B cell (primary cell): Measurements from ENCODE around the gene PCBP3. TPM values are rescaled to one million over a fixed set of nuclear protein-coding genes. Genes with fewer than 3 reads are reported as not detected.
"Not testable (repeated sequence)": the region's sequence is repeated elsewhere in the genome, so short reads cannot be mapped to it uniquely, and the experiment has no call there.

Experiments
- ATAC-seq: fragments of 200-7000 bp; cut with Tn5 transposase; one replicate; pipeline ENCODE4 v1.10.0; 2021; ENCODE audit warnings: low read depth, mild to moderate bottlenecking, moderate number of reproducible peaks, moderate library complexity
- CTCF ChIA-PET: fragments of 350-600 bp; sonication (Branson Sonifier 250); formaldehyde crosslinking; loops from one replicate; lab custom pipeline; 2021; ENCODE audit warnings: antibody characterized with exemption, inconsistent platforms; lab: Charles Lee
- POLR2A ChIA-PET: fragments of 350-600 bp; sonication (Branson Sonifier 250); formaldehyde crosslinking; loops from one replicate; lab custom pipeline; 2021; ENCODE audit warnings: antibody characterized with exemption; lab: Charles Lee
- DNase-seq: peaks from one replicate; pipeline ENCODE4 v3.0.0; 2013
- H2AFZ ChIP-seq: 2 replicates; pipeline ENCODE4 v1.6.1; 2012; ENCODE audit warnings: mild to moderate bottlenecking, low read depth, low read length; ENCODE audit not compliant: insufficient read depth, poor library complexity, severe bottlenecking
- H3K27ac ChIP-seq, 2 donors: 1 replicate in 1 of 2; 2 replicates in 1 of 2; pipeline ENCODE4 v1.5.1; 2012 to 2013; ENCODE audit warnings: low read length in 2 of 2, mild to moderate bottlenecking in 2 of 2, moderate library complexity in 1 of 2
- H3K27me3 ChIP-seq, 4 experiments: fragments of 200-600 bp in 1 of 4; sonication (generic) in 1 of 4; replicated peaks in 1 of 4; 1 replicate in 2 of 4; 2 replicates in 2 of 4; pipeline versions ENCODE4 v1.6.1 to v1.7.0; 2013 to 2016; ENCODE audit warnings: low read length in 3 of 4, mild to moderate bottlenecking in 2 of 4, mixed read lengths in 1 of 4, moderate library complexity in 1 of 4; ENCODE audit not compliant: insufficient read depth in 4 of 4, control insufficient read depth in 3 of 4; ENCODE audit errors: control extremely low read depth in 1 of 4
- H3K36me3 ChIP-seq, 2 experiments: replicated peaks in 1 of 2; 1 replicate in 1 of 2; 2 replicates in 1 of 2; pipeline versions ENCODE4 v1.6.1 to v1.7.1; 2013; ENCODE audit warnings: low read length in 1 of 2; ENCODE audit not compliant: insufficient read depth in 2 of 2, control insufficient read depth in 1 of 2; ENCODE audit errors: control extremely low read depth in 1 of 2, extremely low read depth in 1 of 2
- H3K4me1 ChIP-seq, 2 donors: fragments of 200-600 bp in 1 of 2; sonication (generic) in 1 of 2; 1 replicate in 1 of 2; 2 replicates in 1 of 2; pipeline versions ENCODE4 v1.5.1 to v1.6.1; 2013 to 2017; ENCODE audit warnings: low read length in 2 of 2; ENCODE audit not compliant: control insufficient read depth in 2 of 2, insufficient read depth in 2 of 2
- H3K4me2 ChIP-seq: replicated peaks from 2 replicates; pipeline ENCODE3; 2012; ENCODE audit warnings: mild to moderate bottlenecking, low read depth, low read length; ENCODE audit not compliant: poor library complexity, severe bottlenecking
- H3K4me3 ChIP-seq, 5 experiments: fragments of 200-600 bp in 1 of 5; sonication (generic) in 1 of 5; 1 replicate in 3 of 5; 2 replicates in 2 of 5; pipeline versions ENCODE4 v1.5.1 to v1.7.0; 2011 to 2016; ENCODE audit warnings: low read length in 4 of 5, mild to moderate bottlenecking in 4 of 5, low read depth in 2 of 5, control low read depth in 1 of 5, moderate library complexity in 1 of 5; ENCODE audit not compliant: insufficient read depth in 1 of 5; ENCODE audit errors: control extremely low read depth in 1 of 5, extremely low read depth in 1 of 5
- H3K79me2 ChIP-seq: fragments of 200-600 bp; sonication (generic); one replicate; pipeline ENCODE4 v1.6.0; 2016; ENCODE audit warnings: low read length; ENCODE audit not compliant: control insufficient read depth, insufficient read depth
- H3K9ac ChIP-seq: fragments of 200-600 bp; sonication (generic); 2 replicates; pipeline ENCODE4 v1.6.1; 2017; ENCODE audit warnings: mild to moderate bottlenecking, low read length, moderate library complexity
- H3K9me3 ChIP-seq, 3 donors: one replicate each; pipeline versions ENCODE4 v1.6.1 to v1.7.1; 2013; ENCODE audit warnings: low read length in 2 of 3; ENCODE audit not compliant: control insufficient read depth in 2 of 3, insufficient read depth in 1 of 3; ENCODE audit errors: control extremely low read depth in 1 of 3
- H4K20me1 ChIP-seq: 2 replicates; pipeline ENCODE4 v1.6.0; 2012; ENCODE audit warnings: mild to moderate bottlenecking, low read length; ENCODE audit not compliant: insufficient read depth, control insufficient read depth, poor library complexity, severe bottlenecking
- H3K27ac Mint-ChIP-seq: one replicate; pipeline ENCODE4 v1.8.0; 2021; ENCODE audit warnings: mixed read lengths
- H3K27me3 Mint-ChIP-seq: one replicate; pipeline ENCODE4 v1.8.0; 2021; ENCODE audit warnings: mixed read lengths
- H3K4me1 Mint-ChIP-seq: one replicate; pipeline ENCODE4 v1.8.0; 2021; ENCODE audit warnings: mixed read lengths
- H3K4me3 Mint-ChIP-seq: one replicate; pipeline ENCODE4 v1.8.0; 2021; ENCODE audit warnings: mixed read lengths
- H3K9me3 Mint-ChIP-seq: one replicate; pipeline ENCODE4 v1.8.0; 2022; ENCODE audit warnings: mixed read lengths; ENCODE audit not compliant: insufficient read depth
- EZH2 ChIP-seq: IDR thresholded peaks from 2 replicates; pipeline ENCODE4 v1.6.1; 2012; ENCODE audit warnings: borderline replicate concordance, low read depth, mild to moderate bottlenecking, moderate library complexity, low read length; ENCODE audit not compliant: insufficient read depth, poor library complexity, severe bottlenecking
- WGBS: methylation state at CpG from one replicate; pipeline ENCODE4 v1.1.5; 2013; ENCODE audit warnings: missing lambda C conversion rate; ENCODE audit not compliant: insufficient coverage; 5-methylcytosine and 5-hydroxymethylcytosine counted together
- intact Hi-C: fragments of 100-400 bp; cut with micrococcal nuclease; formaldehyde crosslinking; loops from one replicate; pipeline ENCODE4 v1.10.0; 2022
- polyA plus RNA-seq: library from polyadenylated mRNA; depleted of rRNA; stranded (reverse); fragments of >200 nt; gene quantifications from 2 replicates; pipeline ENCODE4 v1.2.3, GENCODE V29; 2012
- total RNA-seq, 2 donors: library from RNA; stranded (reverse); fragments of 120-200 nt in 1 of 2; gene quantifications; 1 replicate in 1 of 2; 2 replicates in 1 of 2; pipeline versions ENCODE4 v1.2.3 to v1.2.4, GENCODE V29; 2013 to 2022
- TF ChIP-seq, protein P1 (sequence below): fragments of 200-600 bp; IDR thresholded peaks from one replicate; pipeline ENCODE4 v1.8.0; 2022; ENCODE audit warnings: antibody characterized with exemption, mild to moderate bottlenecking

The PCBP3 gene
- total and polyA plus RNA-seq, 2 donors (not counting 1 experiment from before 2014, with no cell fraction given) = 0.45 to 2.7 TPM

DNA sequence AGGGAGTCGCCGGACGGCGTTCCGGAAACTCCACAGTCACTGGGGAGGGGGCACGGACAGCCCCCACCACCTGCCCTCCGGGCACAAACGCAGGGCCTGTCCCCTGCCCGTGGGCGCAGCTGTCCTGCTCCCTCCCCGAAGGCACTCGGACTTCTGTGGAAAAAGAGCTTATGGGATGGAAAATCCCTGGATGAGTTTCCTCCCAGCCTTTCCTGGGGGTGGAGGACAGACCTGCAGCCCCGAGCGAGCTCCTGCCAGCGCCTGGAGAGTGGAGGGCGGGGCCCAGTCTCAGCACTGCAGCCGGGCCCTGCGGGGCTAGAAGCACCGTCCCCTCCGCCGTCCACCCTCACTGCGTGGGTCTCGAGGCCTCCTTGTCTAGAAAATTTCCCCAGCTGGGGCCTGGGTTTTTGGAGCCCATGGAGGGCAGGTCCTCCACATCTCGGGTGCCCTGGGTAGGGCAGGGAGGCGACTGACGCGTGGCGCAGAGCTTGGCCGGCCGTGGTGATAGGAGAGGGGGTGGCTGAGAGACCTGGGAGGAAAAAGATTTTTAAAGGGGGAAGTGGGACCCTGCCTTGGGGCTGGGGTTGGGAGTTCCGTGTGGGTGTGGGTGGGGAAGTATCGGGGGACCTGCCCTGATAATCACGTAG, 331.6 kb downstream of the PCBP3 start:
- Histone ChIP-seq H3K9ac (no peak overlapping the region), H3K4me1 (peaks cover 29 to 35% of the 10 kb centered on the region in 2 donors), H3K27ac (no peak overlapping the region), H3K4me2 (no peak overlapping the region), H3K4me3 (no peak overlapping the region), H4K20me1 (no peaks in the 10 kb centered on the region), H3K36me3 (no peaks in the 10 kb centered on the region), H3K79me2 (no peaks in the 10 kb centered on the region), H3K9me3 (peaks cover 0 to 17% (median 0%) of the 10 kb centered on the region in 3 donors), H3K27me3 (peaks cover 0 to 75% (median 28%) of the 10 kb centered on the region in 4 experiments), H2AFZ (no peak overlapping the region)
- DNase-seq (no peak), ATAC-seq (no peak)
- H3K4me1 Mint-ChIP-seq = peaks cover 10% of the 10 kb centered on the region
- TF ChIP-seq, protein P1, sequence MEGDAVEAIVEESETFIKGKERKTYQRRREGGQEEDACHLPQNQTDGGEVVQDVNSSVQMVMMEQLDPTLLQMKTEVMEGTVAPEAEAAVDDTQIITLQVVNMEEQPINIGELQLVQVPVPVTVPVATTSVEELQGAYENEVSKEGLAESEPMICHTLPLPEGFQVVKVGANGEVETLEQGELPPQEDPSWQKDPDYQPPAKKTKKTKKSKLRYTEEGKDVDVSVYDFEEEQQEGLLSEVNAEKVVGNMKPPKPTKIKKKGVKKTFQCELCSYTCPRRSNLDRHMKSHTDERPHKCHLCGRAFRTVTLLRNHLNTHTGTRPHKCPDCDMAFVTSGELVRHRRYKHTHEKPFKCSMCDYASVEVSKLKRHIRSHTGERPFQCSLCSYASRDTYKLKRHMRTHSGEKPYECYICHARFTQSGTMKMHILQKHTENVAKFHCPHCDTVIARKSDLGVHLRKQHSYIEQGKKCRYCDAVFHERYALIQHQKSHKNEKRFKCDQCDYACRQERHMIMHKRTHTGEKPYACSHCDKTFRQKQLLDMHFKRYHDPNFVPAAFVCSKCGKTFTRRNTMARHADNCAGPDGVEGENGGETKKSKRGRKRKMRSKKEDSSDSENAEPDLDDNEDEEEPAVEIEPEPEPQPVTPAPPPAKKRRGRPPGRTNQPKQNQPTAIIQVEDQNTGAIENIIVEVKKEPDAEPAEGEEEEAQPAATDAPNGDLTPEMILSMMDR = no peak
- TF ChIP-seq EZH2 = no peak
- 13% methylated on average over 30 of the region's 33 CpGs for WGBS
- H3K27me3 Mint-ChIP-seq = peaks cover 32% of the 10 kb centered on the region
- no peaks in the 10 kb centered on the region for H3K9me3 Mint-ChIP-seq
- CTCF ChIA-PET = no interaction called here
- POLR2A ChIA-PET = no interaction called here
- H3K4me3 Mint-ChIP-seq = peak overlapping the region; percentile 18
- no peak overlapping the region for H3K27ac Mint-ChIP-seq
- intact Hi-C loops = no loop called here

DNA sequence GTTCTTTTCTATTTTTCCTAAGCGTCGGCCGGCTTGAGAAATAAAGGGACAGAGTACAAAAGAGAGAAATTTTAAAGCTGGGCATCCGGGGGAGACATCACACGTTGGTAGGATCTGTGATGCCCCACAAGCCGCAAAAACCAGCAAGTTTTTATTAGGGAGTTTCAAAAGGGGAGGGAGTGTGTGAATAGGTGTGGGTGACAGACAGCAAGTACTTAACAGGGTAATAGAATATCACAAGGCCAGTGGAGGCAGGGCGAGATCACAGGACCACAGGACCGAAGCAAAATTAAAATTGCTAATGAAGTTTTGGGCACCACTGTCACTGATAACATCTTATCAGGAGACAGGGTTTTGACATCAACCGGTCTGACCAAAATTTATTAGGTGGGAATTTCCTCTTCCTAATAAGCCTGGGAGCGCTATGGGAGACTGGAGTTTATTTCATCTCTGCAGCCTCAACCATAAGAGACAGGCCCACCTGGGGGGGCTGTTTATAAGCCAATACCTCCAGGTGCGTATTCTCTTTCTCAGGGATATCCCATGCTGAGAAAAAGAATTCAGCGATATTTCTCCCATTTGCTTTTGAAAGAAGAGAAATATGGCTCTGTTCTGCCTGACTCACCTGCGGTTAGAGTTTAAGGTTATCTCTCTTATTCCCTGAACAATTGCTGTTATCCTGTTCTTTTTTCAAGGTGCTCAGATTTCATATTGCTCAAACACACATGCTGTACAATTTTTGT, 332.3 kb downstream of the PCBP3 start:
- H3K9ac ChIP-seq, H3K4me3 ChIP-seq, POLR2A ChIA-PET, ATAC-seq, H4K20me1 ChIP-seq, H3K4me2 ChIP-seq, H3K27ac ChIP-seq, H3K27ac Mint-ChIP-seq, H3K9me3 Mint-ChIP-seq, CTCF ChIA-PET, H3K36me3 ChIP-seq, intact Hi-C loops, H3K79me2 ChIP-seq, DNase-seq, H2AFZ ChIP-seq: not testable (repeated sequence)
- Mint-ChIP-seq H3K4me1 (peaks cover 10% of the 10 kb centered on the region), H3K27me3 (peaks cover 31% of the 10 kb centered on the region), H3K4me3 (peak overlapping the region; percentile 18)
- Histone ChIP-seq H3K4me1 (peaks cover 35 to 38% of the 10 kb centered on the region in 2 donors), H3K27me3 (peaks cover 0 to 74% (median 29%) of the 10 kb centered on the region in 4 experiments), H3K9me3 (peaks cover 0 to 15% (median 0%) of the 10 kb centered on the region in 3 donors)
- WGBS = 46% methylated on average over 4 of the region's 13 CpGs
